ENCODE results near the gene ITPR2.

Gene ITPR2

DNA sequence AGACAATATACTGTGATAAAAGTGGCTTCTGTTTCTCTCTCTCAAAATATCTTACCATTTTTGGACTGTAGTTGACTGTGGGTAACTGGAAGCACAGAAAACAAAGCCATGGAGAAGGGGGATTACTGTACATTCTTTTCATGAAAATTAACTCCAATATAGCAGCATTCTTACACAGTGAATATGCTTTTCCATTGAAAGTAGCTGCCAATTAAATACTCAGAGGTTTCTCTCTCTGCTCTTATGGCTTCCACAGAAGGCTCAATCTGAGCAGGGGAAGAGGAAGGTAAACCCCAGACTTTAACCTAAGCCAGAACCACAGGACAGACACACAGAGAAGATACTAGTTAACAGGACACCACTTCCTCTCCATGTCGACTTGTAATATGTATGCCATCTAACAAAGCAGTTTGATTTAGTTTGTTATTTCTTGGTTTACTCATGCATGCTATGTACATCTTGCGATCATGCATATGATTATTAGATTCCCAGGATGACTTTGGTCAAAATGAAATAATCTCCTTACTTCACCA lies 487.5 kb downstream of the ITPR2 start:
- TF ChIP-seq TAF1 (IDR thresholded peaks at IDR 0.05; ENCODE audit: borderline replicate concordance, low read depth, low read length) (no peak), POLR2A (IDR thresholded peaks at IDR 0.05; ENCODE audit: low read depth, low read length) (no peak), POLR2AphosphoS5 (IDR thresholded peaks at IDR 0.05; ENCODE audit: low read depth, low read length) (no peak)
- FAIRE-seq: no peak
- DNase-seq (ENCODE audit: insufficient read length): no peak

DNA sequence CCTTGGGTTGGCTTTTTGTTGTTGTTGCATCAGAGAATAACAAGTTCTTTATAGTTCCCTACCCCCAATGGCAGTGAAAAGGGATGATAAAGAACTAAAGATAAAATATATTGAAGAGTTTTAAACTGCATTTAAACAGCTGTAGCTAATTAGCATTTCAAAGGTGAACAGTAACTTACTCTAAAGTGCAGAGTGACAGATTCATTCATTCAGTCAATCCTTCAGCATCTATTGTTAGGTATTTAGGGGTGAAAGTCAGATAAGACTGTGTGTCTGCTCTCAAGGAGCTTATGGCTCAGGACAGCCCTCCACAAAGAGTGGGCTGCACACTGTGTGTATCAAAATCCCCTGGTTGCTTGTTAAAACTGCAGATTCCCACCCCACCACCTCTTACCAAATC lies 491.5 kb downstream of the ITPR2 start:
- DNase-seq (ENCODE audit: insufficient read length) (no peak), FAIRE-seq (no peak)
- no peak for TF ChIP-seq TAF1 (IDR thresholded peaks at IDR 0.05; ENCODE audit: borderline replicate concordance, low read depth, low read length)
- no peak for TF ChIP-seq POLR2A (IDR thresholded peaks at IDR 0.05; ENCODE audit: low read depth, low read length)
- no peak for TF ChIP-seq POLR2AphosphoS5 (IDR thresholded peaks at IDR 0.05; ENCODE audit: low read depth, low read length)

DNA sequence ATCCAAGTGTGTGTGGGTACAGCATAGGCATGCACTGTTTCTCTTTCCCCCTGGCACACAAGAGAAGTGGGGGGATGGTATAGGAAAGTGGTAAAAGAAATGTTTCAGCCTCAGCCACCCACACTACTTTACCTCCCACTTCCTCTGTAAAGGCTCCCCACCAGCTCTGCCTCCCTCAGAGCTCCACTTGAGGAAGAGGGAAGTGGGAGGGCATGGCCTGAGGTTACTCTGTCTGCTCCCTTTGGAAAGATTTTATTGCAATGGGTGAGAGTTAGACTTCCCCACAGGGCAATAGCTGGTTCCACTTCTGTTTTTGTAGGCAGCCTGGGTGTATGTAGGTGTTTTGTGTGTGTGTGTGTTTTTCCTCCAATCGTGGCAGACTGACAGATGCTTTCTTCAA lies 492.3 kb downstream of the ITPR2 start:
- TF ChIP-seq TAF1 (IDR thresholded peaks at IDR 0.05; ENCODE audit: borderline replicate concordance, low read depth, low read length) (no peak), POLR2AphosphoS5 (IDR thresholded peaks at IDR 0.05; ENCODE audit: low read depth, low read length) (no peak), POLR2A (IDR thresholded peaks at IDR 0.05; ENCODE audit: low read depth, low read length) (no peak)
- peak; percentile 14 for FAIRE-seq
- no peak for DNase-seq (ENCODE audit: insufficient read length)

DNA sequence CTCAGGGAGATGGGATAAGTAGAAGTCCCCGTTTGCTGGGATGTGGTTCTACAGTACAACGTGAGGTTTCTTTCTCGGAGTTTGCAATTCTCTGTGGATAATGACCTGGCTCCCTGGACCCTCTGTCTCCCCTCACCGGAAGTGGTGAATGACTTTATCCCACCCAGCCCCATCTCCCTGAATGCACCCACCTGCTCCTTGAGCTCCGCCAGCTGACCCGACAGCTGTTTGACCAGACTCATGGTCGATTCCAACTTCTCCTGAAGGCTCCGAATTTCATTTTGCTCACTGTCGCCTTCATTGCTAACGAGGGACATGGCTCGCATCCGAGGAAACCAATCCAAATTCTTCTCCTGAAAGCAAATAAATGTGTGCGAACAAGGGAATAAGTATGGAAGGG lies 493.0 kb downstream of the ITPR2 start:
- no peak for FAIRE-seq
- TF ChIP-seq POLR2A (IDR thresholded peaks at IDR 0.05; ENCODE audit: low read depth, low read length): no peak
- no peak for TF ChIP-seq TAF1 (IDR thresholded peaks at IDR 0.05; ENCODE audit: borderline replicate concordance, low read depth, low read length)
- TF ChIP-seq POLR2AphosphoS5 (IDR thresholded peaks at IDR 0.05; ENCODE audit: low read depth, low read length): no peak

DNA sequence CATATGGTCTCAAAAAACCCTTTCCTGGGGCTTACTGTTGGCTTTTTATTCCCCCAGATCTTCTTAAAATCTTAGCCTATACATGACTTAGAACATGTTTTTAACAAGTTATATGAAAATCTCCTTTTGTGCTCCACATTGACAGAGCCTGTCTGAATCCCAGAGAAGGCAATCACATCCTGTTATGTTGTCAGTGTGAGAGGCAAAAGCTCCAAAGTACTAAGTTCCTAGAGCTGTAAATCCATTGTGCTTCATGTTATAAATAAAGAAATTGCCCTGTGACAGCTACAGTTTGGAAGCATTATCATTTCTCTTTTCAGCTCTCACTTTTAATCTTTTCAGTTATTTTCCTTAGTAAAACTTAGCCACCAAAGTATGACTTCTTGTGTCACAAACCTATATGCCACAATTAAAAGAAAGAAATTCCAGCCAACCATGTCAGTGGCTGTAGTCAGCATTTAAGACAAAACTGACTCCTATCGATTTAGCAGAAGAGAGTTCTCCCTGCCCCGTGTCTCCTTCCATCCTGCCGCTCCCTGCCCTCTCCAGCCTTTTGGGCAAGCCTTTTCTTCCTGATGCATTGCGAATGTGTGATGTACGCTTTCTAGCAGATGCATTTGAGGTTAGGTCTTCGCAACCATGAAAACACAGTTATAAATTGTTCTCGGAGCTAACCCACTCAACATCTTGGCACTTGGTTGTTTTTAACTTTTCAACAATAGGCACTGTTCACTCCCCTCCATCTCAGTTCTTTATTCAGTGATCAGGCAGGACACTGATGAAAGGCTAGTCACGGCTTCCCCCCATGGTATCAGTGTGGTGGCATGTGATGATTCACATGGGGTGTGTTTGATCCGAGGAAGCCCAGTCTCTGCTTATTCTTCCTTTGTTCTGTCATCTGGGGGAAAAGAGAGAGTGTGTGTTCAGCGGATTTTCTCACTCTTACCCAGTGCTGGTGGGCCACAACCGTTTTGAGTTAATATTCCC lies 494.1 kb downstream of the ITPR2 start:
- DNase-seq (ENCODE audit: insufficient read length) (no peak), FAIRE-seq (no peak)
- no peak for TF ChIP-seq POLR2AphosphoS5 (IDR thresholded peaks at IDR 0.05; ENCODE audit: low read depth, low read length)
- no peak for TF ChIP-seq TAF1 (IDR thresholded peaks at IDR 0.05; ENCODE audit: borderline replicate concordance, low read depth, low read length)
- no peak for TF ChIP-seq POLR2A (IDR thresholded peaks at IDR 0.05; ENCODE audit: low read depth, low read length)

More for the DNA sequence above, 493.0 kb downstream of the ITPR2 start:
- no peak for DNase-seq (ENCODE audit: insufficient read length)

DNA sequence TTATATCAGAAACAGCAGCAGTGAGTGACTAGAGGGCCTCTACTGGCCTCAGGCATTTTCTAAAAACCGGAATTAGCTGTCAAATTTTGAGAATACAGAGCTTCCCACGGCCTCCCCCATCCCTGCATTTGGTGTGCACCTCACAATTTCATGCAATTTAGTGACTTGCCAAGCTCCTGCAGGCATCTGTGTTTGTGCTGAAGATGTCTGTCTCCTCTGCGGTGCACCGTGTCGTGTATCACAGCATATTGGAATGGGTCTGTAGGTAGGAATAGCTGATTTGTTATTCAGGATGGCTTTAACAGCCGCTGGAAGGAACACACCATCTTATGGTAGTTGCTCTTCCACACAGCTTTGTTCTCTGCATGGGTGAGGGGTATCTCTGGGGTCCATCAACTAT lies 497.3 kb downstream of the ITPR2 start:
- no peak for FAIRE-seq
- DNase-seq (ENCODE audit: insufficient read length): no peak
- TF ChIP-seq TAF1 (IDR thresholded peaks at IDR 0.05; ENCODE audit: borderline replicate concordance, low read depth, low read length) (no peak), POLR2A (IDR thresholded peaks at IDR 0.05; ENCODE audit: low read depth, low read length) (no peak), POLR2AphosphoS5 (IDR thresholded peaks at IDR 0.05; ENCODE audit: low read depth, low read length) (no peak)

DNA sequence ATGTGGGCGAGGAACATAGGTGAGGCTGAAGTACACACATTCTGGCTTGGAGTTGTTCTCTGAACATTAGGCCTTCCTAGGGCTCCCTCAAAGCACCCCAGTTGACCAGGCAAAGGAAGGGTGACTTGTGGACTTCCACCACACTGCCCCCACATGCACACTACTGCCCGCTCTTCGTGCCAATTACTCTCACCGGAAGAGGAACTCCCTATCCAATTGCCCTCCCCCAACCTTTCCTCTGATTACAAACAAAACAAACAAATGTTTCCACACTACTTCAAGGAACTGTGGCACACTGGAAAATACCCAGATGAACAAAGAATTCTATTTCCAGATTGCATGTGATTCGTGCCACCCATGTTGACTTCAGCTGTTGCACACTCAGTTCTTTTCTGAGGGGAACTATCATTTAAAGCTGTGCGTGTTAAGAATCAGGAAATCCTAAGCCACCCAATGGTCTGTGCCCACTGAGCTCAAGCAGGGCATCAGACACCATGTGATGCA lies 498.3 kb downstream of the ITPR2 start:
- DNase-seq (ENCODE audit: insufficient read length): no peak
- TF ChIP-seq POLR2AphosphoS5 (IDR thresholded peaks at IDR 0.05; ENCODE audit: low read depth, low read length) (no peak), TAF1 (IDR thresholded peaks at IDR 0.05; ENCODE audit: borderline replicate concordance, low read depth, low read length) (no peak), POLR2A (IDR thresholded peaks at IDR 0.05; ENCODE audit: low read depth, low read length) (no peak)
- FAIRE-seq: no peak

DNA sequence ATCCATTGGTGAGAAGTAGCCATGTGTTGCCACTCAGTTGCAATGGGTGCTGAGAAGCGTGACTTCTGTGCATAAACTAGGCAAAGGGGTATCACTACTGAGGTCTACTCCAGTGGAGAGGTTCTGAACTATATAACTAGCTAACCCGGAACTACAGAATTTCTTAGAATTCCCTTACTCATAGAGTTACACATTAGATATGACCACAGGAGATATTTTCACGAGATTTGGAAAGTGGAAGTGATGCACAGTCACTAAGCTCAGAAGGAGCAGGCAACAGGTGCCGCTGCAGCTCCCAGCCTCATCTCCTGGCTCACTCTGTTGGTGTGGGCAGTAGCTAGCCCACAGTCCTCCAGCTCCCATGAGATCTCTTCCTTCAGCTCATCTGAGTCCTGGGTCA lies 501.0 kb downstream of the ITPR2 start:
- no peak for TF ChIP-seq POLR2AphosphoS5 (IDR thresholded peaks at IDR 0.05; ENCODE audit: low read depth, low read length)
- no peak for TF ChIP-seq TAF1 (IDR thresholded peaks at IDR 0.05; ENCODE audit: borderline replicate concordance, low read depth, low read length)
- no peak for TF ChIP-seq POLR2A (IDR thresholded peaks at IDR 0.05; ENCODE audit: low read depth, low read length)

DNA sequence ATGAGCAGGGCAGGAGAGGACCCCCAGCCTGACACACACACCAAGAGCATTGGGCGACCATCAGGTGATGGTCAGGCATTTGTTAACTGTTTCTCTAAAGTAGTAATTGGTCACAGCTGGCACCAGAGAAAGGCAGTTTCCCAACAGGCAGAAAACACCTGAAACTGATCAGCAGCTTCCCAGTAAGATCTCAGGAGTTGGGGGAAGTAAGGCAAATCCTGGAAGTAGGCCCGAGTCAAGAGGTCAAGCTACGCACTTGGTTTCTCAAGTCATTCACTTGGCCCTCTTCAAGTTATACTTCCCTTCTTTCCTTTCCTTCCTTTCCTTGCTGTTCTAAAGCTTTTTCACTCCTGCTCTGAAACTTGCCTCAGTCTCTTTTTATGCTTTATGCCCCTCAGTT lies 501.9 kb downstream of the ITPR2 start:
- TF ChIP-seq POLR2AphosphoS5 (IDR thresholded peaks at IDR 0.05; ENCODE audit: low read depth, low read length): no peak
- no peak for TF ChIP-seq TAF1 (IDR thresholded peaks at IDR 0.05; ENCODE audit: borderline replicate concordance, low read depth, low read length)
- TF ChIP-seq POLR2A (IDR thresholded peaks at IDR 0.05; ENCODE audit: low read depth, low read length): no peak
- no peak for FAIRE-seq
- no peak for DNase-seq (ENCODE audit: insufficient read length)

More for the DNA sequence above, 501.0 kb downstream of the ITPR2 start:
- DNase-seq (ENCODE audit: insufficient read length) (no peak), FAIRE-seq (peak; percentile 46)

DNA sequence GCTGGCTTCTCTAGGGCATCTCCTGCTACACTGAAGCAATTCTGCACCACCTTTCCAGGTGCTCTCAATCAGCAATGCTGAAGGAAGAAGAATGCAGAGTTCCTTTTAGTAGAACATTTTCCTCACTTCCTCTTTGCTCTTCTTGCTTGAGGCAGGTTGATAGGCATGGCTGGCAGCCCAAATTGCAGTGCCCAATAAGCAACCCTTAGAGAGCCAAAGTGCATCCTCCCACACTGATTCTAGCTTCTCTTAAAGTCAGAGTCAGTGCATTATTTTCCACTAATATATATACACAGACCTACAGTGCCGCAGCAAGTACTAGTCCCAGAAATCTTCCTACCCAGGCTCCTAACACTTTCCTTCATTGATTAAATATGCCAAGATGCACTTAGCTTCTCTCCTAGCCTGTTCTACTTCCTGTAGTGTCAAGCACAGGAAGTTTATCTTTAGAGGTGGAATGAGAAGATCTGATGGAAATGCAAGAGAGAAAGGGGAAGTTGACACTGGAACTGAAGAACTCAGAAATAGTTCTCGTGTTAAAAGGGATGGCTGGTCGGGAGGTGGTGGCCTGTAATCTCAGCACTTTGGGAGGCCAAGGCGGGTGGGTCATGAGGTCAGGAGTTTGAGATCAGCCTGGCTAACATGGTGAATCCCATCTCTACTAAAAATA lies 504.9 kb downstream of the ITPR2 start:
- DNase-seq (ENCODE audit: insufficient read length): no peak
- peak; percentile 64 for FAIRE-seq
- TF ChIP-seq POLR2A (IDR thresholded peaks at IDR 0.05; ENCODE audit: low read depth, low read length) (no peak), POLR2AphosphoS5 (IDR thresholded peaks at IDR 0.05; ENCODE audit: low read depth, low read length) (no peak), TAF1 (IDR thresholded peaks at IDR 0.05; ENCODE audit: borderline replicate concordance, low read depth, low read length) (no peak)

DNA sequence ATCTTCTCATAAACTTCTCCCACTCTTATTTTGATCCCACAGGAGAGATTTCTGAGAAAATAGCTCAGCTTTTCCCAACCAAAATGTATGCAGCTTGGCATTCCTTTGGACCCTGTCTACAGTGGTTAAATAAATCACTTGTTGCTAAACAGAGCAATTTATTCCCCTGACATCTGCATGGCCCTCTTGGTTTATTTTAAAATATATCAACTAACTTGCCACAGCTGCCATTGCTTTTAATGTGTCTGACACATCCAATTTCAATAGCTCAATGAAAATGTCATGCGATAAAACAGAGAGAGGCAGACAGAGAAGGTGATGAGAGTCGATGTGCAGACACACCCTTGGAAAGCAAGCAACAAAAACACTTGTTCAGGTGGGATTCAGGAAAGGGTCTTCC lies 509.3 kb downstream of the ITPR2 start:
- DNase-seq (ENCODE audit: insufficient read length) (no peak), FAIRE-seq (no peak)
- TF ChIP-seq POLR2AphosphoS5 (IDR thresholded peaks at IDR 0.05; ENCODE audit: low read depth, low read length): no peak
- no peak for TF ChIP-seq POLR2A (IDR thresholded peaks at IDR 0.05; ENCODE audit: low read depth, low read length)
- TF ChIP-seq TAF1 (IDR thresholded peaks at IDR 0.05; ENCODE audit: borderline replicate concordance, low read depth, low read length): no peak

All from GM12892 (cell line).